NB4 (cell line): Measurements from ENCODE around the gene KDM6B.
"Not testable (repeated sequence)": the region's sequence is repeated elsewhere in the genome, so short reads cannot be mapped to it uniquely, and the experiment has no call there.

Source experiments
- DNase-seq: peaks from one replicate; pipeline ENCODE4 v3.0.0; 2010; ENCODE audit warnings: low read depth
- H3K4me3 ChIP-seq: one replicate; pipeline ENCODE4 v1.5.1; 2011; ENCODE audit warnings: mild to moderate bottlenecking, low read depth, low read length, moderate library complexity
- CTCF ChIP-seq: IDR thresholded peaks from one replicate; pipeline ENCODE4 v1.5.1; 2012; ENCODE audit warnings: low read depth, low read length
- MAX ChIP-seq: IDR thresholded peaks from 2 replicates; pipeline ENCODE4 v1.6.1; 2011; ENCODE audit warnings: low read depth, low read length
- MYC ChIP-seq: IDR thresholded peaks from 2 replicates; pipeline ENCODE4 v1.6.1; 2011; ENCODE audit warnings: low read depth, low read length
- POLR2A ChIP-seq: IDR thresholded peaks from 2 replicates; pipeline ENCODE4 v1.6.1; 2011; ENCODE audit warnings: mild to moderate bottlenecking; ENCODE audit not compliant: insufficient read length; ENCODE audit errors: extremely low read depth

Gene KDM6B

GRCh38 chr17:7809086-7809790, 24.8 kb upstream of the KDM6B start:
- no peak for TF ChIP-seq CTCF
- TF ChIP-seq MAX, result no peak
- no peak for TF ChIP-seq MYC
- no peak for TF ChIP-seq POLR2A
- H3K4me3 ChIP-seq, result no peak overlapping the region
- DNase-seq, result no peak

GRCh38 chr17:7809791-7810343, 24.1 kb upstream of the KDM6B start:
- peak; percentile 35 for DNase-seq

GRCh38 chr17:7811251-7811650, 22.8 kb upstream of the KDM6B start:
- no peak overlapping the region for H3K4me3 ChIP-seq
- TF ChIP-seq MAX (no peak), POLR2A (no peak), MYC (no peak), CTCF (no peak)
- DNase-seq, result peak; percentile 8

More at GRCh38 chr17:7809791-7810343, 24.1 kb upstream of the KDM6B start:
- not testable (repeated sequence) for H3K4me3 ChIP-seq

- H3K4me3 ChIP-seq, result no peak overlapping the region
- TF ChIP-seq MAX (no peak), POLR2A (no peak), MYC (no peak), CTCF (no peak)
- DNase-seq, result no peak
Measured at GRCh38 chr17:7814969-7815368, 19.0 kb upstream of the KDM6B start.

- no peak overlapping the region for H3K4me3 ChIP-seq
- DNase-seq, result no peak
- TF ChIP-seq MAX (no peak), POLR2A (no peak), CTCF (no peak), MYC (no peak)
Measured at GRCh38 chr17:7816926-7817642, 16.9 kb upstream of the KDM6B start.

DNA sequence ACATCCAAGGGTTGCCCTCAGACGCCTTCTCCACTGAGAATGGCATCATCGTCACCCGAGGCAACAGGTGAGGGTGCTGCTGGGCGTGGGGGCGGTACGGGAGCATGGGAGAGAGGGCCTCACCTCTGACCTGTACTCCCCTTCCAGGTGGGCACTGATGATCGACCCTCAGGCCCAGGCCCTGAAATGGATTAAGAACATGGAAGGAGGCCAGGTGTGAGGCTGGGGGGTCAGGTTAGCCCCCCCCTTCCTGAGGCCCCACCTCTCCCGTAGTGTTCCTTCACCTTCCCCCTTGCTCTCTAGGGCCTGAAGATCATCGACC, 16.4 kb upstream of the KDM6B start:
- DNase-seq, result no peak
- H3K4me3 ChIP-seq, result no peak overlapping the region
- TF ChIP-seq POLR2A (no peak), CTCF (no peak), MYC (no peak), MAX (no peak)
